NCI-H1694 treated with DMSO at 0.1 percent for 48 hours (cell line): ENCODE results near the gene LRRK2.
"Not testable (repeated sequence)": the region's sequence is repeated elsewhere in the genome, so short reads cannot be mapped to it uniquely, and the experiment has no call there.

Experiments used
- DNase-seq: peaks from one replicate; lab custom pipeline; 2025; lab: John Stamatoyannopoulos, UW

Gene LRRK2

DNA sequence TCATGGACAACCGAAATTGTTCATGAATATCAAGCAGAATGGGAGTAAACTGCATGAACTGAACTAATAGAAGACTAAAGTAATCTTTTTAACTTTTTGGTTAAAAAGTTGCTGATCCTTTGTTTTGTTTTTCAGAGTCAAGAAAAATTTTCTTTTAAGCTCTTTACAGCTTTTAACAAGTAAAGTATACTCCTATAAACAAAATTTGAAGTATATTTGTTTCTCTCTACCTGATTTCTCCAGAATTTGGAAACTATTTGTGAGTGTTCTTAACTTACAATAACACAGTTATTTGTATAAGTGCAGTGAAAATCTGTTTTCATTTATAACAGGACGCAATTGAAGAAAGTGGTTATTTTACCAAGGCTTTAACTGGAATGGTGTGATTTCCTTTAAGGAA lies 12.2 kb upstream of the LRRK2 start:
- DNase-seq: no peak

DNA sequence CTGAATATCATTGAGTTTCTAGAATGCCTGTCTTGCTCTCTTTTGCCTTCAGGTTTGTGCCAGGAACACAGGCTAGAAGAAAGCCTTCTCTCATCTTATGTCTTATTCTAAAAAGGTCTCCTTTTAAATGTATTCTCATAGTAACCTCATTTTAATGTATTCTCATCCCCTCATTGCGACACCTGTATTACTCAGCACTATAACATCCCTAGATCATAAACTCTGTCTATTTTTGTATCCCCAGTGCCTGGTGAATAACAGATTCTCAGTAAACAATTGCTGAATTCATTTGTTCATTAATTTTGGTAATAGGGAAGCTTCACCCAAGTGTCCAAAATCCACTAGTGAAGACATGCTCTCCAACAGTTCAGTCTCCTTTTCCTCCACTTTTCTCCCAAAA lies 8.8 kb upstream of the LRRK2 start:
- DNase-seq: no peak

DNA sequence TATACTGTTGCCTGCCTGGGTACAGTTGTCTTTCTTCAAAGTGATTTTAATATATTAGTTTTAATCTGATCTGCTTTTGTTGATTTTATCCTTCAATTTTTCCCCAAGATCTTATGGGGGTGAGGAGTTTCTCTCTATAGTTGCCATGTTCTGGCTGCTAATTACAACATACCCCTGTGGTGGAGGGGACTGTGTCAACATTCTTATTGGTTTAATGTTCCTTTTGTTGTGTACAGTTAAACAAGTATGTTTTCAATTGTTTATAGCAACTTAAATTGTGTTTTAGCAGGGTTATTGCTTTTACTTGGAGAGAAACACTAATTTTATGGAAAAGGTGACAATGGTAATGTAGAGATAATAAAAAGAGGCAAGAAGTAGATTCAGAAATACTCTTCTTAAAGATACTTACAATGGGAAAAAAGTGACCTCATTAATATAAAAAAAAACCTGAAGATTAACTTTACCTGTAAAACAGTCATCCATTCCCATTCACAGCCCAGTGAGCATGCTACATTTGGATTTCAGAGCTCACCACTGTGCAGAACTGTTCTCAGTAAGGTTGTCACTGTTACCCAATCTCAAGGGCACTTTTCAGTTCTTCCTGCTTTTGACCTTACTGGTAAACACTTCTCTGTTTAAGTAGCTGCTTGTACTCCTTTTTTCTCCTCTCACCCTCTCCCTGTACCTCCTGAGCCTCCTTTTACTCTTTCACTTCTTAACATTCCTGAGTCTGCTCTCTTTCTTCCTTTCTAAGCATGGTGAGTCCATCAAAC lies 8.1 kb upstream of the LRRK2 start:
- DNase-seq: no peak

DNA sequence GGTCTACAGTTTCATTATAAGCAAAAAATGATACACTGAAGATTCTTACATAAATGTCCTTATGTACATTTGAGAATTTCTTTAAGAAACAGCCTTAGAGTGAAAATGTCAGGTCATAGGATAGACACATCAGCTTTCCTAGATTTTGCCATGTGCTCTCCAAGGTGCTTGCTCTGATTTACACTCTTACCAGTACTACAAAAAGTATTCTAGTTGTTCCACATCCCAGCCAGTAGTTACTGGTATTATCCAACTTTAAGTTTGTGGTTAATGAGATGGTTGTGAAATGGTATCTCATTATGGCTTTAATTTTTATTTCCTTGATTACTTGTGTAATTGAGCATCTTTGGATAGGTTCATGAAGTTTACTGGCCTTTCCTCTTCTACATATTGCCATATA lies 5.0 kb upstream of the LRRK2 start:
- DNase-seq: no peak

DNA sequence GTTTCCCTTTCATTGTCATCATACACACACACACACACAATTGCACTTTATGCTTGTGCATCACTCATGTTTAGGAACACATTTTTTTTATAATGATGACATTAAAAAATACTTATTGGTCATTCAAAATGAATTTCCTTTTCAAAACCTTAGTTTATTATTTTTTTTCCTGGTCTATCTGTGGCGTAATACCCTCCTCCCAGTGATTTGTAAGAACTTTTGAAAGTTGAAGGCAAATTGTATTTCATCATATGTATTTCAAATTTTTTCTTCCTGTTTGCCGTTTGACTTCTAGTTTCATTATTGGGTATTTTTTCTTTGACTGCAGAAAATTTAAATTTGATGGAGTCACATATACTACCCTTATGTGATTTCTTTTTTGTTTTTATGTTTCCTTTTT lies 2.5 kb upstream of the LRRK2 start:
- DNase-seq: no peak

DNA sequence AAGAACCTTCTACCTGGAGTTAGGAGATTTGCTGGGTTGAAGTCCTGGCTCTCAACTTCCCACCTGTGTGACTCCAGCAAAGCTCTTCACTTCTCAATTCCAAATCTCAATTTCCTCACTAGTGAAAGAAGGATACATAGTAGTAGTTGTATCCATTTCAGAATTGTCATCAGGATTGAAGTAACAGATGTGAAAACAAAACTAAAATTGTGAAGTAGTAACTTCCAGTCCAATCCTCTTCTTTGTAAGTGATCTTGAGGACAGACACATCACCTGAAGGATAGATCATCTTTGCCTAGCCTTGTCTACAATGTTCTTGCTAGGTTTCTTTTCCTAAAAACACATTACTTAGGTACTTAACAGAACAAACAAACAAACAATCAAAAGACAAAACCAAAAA lies 1.2 kb upstream of the LRRK2 start:
- no peak for DNase-seq

DNA sequence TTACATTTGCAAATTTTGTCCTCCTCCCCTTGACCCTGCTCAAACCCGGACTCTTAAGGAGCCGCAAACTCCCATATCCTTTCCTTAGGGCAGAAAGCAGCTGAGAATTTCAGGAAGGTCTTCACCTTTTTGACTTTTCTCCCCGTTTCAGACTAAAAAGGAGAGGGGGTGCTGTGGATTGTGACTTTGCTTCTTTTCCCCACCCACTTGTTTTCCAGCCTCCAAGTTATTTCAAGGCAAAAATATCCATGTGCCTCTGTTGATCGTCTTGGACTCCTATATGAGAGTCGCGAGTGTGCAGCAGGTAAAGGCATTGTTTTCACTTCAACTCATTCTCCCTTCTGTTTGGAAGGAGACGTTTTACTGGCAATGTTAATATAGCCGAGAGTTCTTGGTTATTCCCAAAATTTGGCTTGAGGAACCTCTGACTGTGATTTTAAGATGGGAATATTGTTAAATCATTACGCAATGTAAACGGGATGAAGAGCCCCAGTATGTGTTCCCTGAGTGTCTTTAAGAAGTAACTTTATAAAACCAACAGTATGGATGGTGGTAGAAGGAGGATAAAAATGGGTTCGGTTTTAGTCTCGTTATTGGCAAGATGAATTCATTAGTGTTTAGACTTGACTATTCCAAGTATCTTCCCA lies 663 bp downstream of the LRRK2 start:
- no peak for DNase-seq

DNA sequence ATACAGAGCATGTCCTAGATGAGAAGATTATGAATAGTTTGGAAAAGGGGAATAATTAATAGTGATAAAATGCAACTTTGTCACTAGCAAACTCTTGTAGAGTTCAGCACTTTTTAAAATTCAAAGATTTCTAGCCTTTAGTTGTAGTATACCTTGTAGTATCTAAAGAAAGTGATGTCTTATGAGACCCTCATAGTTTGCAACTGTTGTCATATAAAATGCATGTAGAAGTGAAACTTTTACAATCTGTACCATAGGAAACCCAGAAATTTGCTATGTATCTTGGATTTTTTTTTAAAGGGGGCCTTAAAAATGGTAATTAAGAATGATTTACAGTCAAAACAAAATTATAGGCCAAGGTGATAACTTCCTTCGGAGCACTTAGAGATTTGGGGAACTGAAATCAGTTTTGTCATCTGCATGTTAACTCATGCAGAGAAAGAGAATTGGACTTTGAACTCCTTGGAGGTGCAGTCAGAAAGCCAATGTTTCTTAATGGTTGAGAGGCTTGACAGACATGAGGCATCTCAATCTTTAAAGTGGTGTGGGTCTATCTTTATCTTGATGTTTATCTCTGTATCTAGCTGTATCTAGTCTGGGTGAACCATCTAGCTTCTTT lies 1.3 kb downstream of the LRRK2 start:
- DNase-seq: no peak

DNA sequence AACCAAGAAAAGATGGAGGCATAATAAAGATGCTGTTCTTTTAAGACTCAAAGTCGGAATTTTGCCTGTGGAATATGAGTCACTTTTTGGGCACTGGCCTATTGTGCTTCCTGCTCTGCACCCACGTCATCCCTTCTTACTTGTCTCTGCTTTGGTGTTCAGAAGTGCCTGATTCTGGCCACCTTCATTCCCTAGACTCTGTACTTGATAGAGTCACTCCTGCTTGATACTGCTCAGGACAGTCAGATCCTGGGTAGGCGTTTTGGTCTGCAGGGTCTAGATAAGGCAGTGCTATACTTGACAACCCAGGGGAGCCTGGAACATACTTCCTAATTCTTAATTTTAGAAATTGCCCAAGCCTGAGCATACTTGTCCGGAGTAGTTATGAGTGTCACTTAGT lies 1.9 kb downstream of the LRRK2 start:
- DNase-seq: no peak

DNA sequence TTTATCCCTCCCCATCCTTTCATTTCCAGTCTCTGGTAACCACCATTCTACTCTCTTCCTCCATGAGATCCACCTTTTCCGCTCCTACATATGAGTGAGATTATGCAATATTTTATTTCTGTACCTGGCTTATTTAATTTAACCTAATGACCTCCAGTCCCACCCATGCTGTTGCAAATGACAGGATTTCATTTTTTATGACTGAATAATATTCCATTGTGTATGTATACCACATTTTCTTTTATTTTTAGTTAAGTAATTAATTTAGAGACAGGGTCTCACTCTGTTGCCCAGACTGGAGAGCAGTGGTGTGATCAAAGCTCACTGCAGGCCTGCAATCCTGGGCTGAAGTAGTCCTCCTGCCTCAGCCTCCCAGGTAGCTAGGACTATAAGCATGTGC lies 2.6 kb downstream of the LRRK2 start:
- no peak for DNase-seq

DNA sequence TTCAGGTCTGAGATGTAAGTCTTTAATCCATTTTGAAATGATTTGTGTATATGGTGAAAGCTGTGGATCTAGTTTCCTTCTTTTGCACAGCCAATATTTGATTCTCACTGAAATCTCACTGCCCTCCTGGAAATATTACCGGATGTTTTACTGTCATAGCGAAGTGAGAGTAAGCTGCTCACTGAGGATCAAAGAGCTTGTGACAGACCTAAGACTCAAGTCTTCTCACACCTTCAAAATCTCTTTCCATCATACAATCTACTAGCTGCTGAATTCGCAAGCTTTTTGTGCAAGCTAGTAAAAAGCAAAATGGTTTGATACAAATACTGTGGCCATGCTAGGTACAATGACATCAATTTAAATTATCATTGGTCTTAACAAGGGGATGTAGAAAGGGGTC lies 3.9 kb downstream of the LRRK2 start:
- DNase-seq: no peak

DNA sequence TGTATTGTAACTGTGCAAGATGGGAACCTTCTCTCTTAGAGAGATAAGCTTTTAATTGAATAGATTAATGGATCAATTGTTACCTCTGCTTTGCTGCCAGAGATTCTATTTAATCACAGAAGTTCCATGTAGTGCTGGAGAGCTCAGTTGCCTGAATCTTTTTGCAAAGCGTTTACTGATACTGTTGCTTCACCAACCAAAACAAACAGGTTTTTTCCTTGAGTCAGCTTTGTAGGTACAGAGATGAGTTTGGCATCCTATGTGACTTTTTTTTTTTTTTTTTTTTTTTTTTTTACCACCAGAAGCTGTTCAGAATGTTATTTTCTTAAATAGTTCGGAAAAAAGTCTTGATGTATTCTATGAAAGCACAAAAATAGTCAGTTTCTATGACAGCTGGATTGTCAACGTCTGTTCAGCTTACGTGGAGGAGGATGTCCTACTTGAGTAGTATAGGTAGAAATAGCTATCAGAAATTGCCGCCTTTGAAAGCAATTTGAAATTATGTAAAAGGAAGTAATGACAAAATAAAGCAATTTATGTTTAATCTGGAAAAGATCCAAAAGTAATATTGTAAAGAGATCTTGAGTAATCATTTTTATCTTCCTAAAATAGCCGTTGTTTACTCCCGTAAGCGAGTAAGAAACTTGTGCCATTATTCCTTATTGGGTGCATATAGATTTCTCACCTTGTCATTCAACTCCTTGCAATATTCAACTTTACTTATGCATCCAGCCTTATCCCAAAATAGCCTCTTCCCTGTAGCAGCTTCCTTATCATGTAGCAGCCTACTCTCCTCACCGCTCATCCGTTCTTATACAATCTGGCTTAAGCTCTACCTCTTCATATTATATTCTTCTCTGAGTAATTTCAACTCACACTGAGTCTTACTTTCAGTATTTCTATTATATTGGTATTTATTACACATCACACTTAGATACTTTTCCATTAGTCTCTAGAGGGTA lies 5.2 kb downstream of the LRRK2 start:
- DNase-seq: no peak

DNA sequence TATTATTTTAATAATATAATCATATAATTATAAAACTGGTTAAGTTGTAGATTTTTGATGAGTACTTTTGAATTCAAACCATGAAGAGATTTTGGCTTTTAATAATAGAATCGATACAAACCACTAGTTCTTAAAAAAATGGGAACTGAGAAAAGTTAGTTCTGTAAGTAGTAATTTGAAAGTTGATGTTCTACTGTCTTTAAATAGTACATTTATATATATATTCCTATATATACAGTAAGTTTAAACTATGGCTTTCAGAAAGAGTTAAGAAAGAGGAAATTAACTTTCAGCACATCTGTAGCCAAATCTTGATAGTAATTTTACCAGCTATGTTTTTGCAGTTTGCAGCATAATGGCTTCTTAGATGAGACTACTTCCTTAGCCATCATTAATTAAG lies 7.8 kb downstream of the LRRK2 start:
- DNase-seq: no peak

DNA sequence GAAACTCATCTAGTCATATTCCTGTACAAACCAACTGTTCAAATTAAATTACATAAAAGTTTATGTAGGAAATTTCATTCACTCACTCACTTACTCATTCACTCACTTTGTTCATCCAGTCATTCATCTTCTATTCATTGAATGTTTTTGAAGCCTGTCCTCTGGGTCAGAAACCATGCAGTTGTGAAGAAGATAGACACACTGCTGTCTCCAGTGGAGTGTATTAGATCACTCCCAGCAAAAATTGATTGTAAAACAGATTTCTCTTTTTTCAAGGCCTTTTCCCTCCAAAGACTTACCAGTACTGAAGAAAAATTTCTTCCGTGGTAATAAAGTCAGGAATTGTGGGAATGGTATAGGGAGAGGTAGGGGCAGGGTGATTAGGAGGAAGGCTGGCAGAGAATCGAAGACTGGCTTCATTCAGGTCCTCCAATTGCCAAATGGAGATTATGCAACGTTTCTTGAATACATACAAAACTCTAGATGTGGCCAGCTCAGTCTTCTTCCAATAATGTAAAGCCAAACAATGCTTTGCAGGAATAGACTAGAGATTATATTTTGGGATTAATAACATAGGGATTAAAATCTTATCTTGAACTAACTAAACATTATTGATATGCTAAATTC lies 9.1 kb downstream of the LRRK2 start:
- no peak for DNase-seq

DNA sequence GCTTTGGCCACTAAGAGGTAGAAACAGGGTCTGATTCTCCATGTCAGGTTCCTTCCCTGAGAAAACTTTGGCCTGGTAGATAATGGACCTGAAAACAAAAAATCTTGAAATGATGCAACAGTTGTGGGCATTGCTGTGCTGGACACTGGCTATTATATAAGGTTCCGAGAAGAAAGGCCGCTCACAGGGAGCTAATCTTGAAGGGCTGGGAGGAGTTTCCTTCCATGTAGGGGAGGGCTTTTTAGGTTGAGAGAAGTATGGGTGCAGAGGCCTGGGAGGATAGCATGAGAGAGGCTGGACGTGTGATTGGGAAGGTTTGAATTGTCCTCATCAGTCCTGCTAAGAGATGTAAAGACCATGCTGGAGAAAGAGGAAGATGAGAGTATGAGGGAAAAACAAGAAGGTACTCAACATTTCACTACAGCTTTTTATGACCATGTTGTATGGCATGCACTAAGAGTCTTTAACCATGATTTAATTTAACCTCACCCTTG lies 11.6 kb downstream of the LRRK2 start:
- no peak for DNase-seq

DNA sequence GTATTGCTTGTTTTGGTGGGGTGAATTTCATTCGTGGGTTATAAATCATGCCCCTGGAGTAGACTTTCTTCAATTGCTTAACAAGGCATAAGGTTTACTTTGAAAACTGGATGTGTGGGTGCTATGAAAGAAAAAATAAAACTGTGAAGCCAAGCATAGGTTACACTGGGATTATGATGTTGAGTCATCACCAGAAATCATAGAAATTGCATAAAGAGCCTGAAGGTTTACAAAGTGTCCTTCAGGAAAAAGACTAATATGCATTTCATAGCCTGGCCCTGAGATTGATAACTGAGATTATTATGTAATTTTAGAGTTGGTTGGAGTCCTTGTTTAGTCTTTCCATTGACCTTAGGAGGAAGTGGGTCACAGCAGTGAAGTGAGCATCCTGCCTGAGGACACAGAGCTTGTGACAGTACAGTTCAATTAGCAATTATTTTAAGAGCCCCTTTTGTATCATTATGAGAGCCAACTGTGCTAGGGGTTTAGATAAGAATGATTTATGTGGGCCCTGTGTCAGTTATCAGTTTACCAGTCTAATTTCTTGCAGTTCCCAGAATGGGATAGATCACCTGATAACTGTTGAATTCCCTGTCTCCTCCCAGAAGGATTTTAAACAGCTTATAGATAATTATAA lies 13.6 kb downstream of the LRRK2 start:
- no peak for DNase-seq

DNA sequence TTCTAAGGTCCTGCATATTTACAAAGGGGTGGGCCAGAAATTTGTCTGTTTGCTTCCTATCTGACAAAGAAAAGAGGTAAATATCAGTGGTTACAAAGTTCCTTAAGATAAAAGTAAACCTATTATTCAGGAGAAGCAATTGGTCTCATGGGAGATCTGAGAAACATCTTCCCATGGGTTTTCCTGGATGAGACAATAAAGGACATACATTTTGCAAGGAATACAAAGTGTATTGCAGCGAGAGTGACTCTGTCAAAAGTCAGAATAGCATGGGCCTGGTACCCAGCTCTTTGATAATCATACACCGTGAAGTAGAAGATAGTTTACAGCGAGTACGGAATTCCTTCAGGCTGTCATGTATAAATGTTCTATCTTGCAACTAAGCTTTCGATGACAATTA lies 14.2 kb downstream of the LRRK2 start:
- DNase-seq: no peak

DNA sequence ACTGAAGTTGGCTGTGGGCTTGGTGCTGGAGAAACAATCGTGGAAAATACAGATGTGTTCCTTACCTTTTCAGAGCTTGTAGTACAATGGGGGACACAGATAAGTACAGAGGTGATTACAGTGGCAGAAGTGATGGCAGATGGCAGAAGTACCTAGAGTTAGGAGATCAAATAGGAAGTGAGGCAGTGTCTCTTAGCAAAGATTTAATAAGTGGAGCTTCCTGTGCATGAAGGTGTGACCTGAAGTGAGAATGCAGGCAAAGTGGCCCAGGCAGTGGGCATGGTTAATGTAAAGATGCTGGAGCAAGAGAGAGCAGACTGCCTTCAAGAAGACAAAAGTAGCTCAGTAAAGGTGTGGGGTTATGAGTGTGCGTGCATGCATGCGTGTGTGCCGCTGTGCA lies 16.0 kb downstream of the LRRK2 start:
- DNase-seq: no peak

DNA sequence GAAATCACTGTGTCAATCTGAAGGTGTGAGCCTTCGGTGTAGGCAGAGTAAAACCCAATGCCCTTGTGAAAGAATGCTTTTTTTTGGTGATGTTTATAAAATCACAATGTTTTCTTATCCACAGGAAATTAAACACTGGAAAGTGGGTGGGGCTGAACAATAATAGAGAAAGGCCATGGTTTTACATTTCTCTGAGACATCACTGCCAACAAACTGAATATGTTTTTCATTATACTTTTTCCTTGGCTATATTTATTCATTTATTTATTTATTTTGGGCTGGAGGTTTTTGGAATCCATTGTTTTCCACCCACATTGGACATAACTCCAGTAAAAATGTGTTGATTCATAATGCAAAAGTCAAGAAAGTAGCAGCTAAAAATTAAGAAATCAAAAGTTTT lies 16.9 kb downstream of the LRRK2 start:
- DNase-seq: no peak

DNA sequence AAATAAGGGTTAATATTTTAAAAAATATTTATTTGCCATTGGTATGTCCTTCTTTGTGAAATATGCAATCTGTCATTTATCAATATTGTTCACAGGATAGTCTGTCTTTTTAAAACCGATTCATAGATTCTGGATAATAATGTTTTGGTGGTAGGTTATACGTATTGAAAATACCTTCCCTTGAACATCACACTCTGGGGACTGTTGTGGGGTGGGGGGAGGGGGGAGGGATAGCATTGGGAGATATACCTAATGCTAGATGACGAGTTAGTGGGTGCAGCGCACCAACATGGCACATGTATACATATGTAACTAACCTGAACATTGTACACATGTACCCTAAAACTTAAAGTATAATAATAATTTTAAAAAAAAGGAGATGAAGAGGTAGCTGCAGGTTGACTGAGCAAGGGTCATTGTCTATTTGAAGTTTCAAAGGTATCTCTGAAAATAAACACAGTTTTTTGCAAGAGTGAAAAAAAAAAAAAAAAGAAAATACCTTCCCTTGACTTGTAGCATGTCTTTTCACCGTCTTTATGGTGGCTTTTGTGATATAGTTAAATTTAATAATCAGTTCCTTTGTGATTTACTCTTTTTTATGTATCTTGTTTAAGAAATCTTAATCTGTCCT lies 19.8 kb downstream of the LRRK2 start:
- not testable (repeated sequence) for DNase-seq

DNA sequence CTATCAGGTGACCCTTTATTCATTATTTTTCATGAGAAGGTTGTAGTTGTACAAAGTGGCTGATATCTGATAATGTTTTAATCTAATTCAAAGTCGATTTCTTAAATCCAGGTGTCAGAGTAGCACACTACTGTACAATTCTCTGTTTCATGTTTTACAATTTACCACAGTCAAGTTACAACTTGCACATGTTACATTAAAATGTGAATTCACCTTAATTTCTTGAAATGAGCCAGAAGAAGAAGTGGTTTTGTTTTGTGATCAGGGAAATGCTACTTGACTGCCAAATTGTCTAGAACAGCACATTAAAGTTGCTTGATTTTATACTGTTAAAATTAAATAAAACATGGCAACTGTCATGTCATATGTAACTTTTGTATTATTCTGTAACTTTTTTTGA lies 23.2 kb downstream of the LRRK2 start:
- DNase-seq: no peak
